SJSA1 (cell line): ENCODE results near the gene PERP. TPM values are rescaled to one million over a fixed set of nuclear protein-coding genes. Genes with fewer than 3 reads are reported as not detected.

Experiments used
- DNase-seq, 2 experiments: peaks; one replicate each; pipeline ENCODE4 v3.0.0-alpha.2; 2015 to 2020; ENCODE audit warnings: low spot score in 2 of 2, low read depth in 1 of 2
- H3K27ac ChIP-seq: fragments of 250-450 bp; sonication (Bioruptor Pico); 2 replicates; pipeline ENCODE4 v1.5.1; 2020; ENCODE audit warnings: mild to moderate bottlenecking, moderate library complexity
- H3K27me3 ChIP-seq: fragments of 250-450 bp; sonication (Bioruptor Pico); replicated peaks from 2 replicates; pipeline ENCODE4 v1.5.1; 2020; ENCODE audit warnings: mild to moderate bottlenecking, moderate library complexity
- H3K36me3 ChIP-seq: fragments of 250-450 bp; sonication (Bioruptor Pico); 2 replicates; pipeline ENCODE4 v1.5.1; 2020; ENCODE audit warnings: mild to moderate bottlenecking
- H3K4me1 ChIP-seq: fragments of 250-450 bp; sonication (Bioruptor Pico); replicated peaks from 2 replicates; pipeline ENCODE4 v1.6.1; 2021; ENCODE audit warnings: mild to moderate bottlenecking
- H3K4me3 ChIP-seq: fragments of 250-450 bp; sonication (Bioruptor Pico); 2 replicates; pipeline ENCODE4 v1.5.1; 2020; ENCODE audit warnings: mild to moderate bottlenecking
- H3K9me3 ChIP-seq: fragments of 250-450 bp; sonication (Bioruptor Pico); replicated peaks from 2 replicates; pipeline ENCODE4 v1.5.1; 2020; ENCODE audit warnings: mild to moderate bottlenecking
- total RNA-seq: library from RNA; depleted of rRNA; stranded (reverse); fragments of >200 nt; shearing (Covaris generic); gene quantifications from 2 replicates; pipeline ENCODE4 v1.2.3, GENCODE V29; 2014; rRNA removed

The PERP gene
- total RNA-seq, 1 experiment from 2014 or later, result 42.4 TPM

GRCh38 chr6:138063726-138064125, 43.5 kb downstream of the PERP start:
- Histone ChIP-seq H3K27ac (no peak overlapping the region), H3K27me3 (peaks cover 8% of the 10 kb centered on the region; the same call in 1 of the 2 replicates), H3K4me1 (no peaks in the 10 kb centered on the region), H3K36me3 (no peaks in the 10 kb centered on the region), H3K4me3 (no peak overlapping the region), H3K9me3 (no peaks in the 10 kb centered on the region)
- no peak for DNase-seq

GRCh38 chr6:138054982-138055381, 52.2 kb downstream of the PERP start:
- H3K27ac ChIP-seq, result no peak overlapping the region
- DNase-seq, result no peak
- H3K4me3 ChIP-seq, result no peak overlapping the region

DNA sequence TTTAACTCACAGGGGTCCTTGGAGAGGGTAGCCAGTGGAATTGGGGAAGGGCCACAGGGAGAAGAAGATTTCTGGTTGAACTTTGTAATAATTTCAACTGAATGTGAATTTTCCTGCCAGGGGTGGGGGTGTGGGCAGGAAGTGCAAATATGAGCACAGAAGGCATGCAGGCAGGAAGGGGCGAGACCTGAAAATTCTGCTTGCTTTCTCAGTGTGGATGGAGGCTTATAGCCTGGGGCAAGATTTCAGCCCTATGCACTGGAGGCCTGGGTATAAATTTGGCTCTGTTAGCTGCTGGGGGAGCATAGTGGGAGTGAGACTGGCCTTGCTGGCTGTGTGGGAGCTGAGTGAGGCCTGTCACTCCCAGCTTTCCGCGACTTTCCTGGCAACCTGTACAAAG, 54.4 kb downstream of the PERP start:
- no peaks in the 10 kb centered on the region for H3K9me3 ChIP-seq
- no peak overlapping the region for H3K4me3 ChIP-seq
- H3K36me3 ChIP-seq, result no peaks in the 10 kb centered on the region
- no peaks in the 10 kb centered on the region for H3K27me3 ChIP-seq
- no peak overlapping the region for H3K27ac ChIP-seq
- no peak for DNase-seq
- H3K4me1 ChIP-seq, result no peaks in the 10 kb centered on the region

More at GRCh38 chr6:138054982-138055381, 52.2 kb downstream of the PERP start:
- H3K4me1 ChIP-seq, result no peaks in the 10 kb centered on the region
- H3K9me3 ChIP-seq, result no peaks in the 10 kb centered on the region
- H3K36me3 ChIP-seq, result no peaks in the 10 kb centered on the region
- H3K27me3 ChIP-seq, result no peaks in the 10 kb centered on the region

GRCh38 chr6:138044972-138045371, 62.2 kb downstream of the PERP start:
- no peak overlapping the region for H3K4me3 ChIP-seq
- no peak for DNase-seq

DNA sequence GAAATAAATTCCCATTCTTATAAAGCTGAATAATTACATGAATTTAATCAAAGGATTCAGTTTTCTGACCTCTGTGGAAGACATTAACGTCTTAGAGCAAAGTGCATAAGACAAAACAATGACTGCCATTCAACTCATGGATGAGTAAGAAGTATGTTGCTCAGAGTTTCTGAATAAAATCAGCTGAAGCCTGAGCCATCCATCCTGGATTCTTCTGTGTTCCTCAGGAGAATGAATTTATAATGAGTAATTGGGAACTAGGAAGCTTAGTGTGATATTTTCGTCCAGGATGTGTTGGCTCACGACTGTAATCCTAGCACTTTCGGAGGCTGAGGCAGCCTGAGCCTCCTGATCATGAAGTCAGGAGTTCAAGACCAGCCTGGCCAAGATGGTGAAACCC, 62.8 kb downstream of the PERP start:
- Histone ChIP-seq H3K9me3 (no peaks in the 10 kb centered on the region), H3K27me3 (no peaks in the 10 kb centered on the region), H3K4me1 (no peaks in the 10 kb centered on the region), H3K27ac (no peak overlapping the region), H3K36me3 (no peaks in the 10 kb centered on the region), H3K4me3 (no peak overlapping the region)
- DNase-seq, result no peak

More at GRCh38 chr6:138044972-138045371, 62.2 kb downstream of the PERP start:
- Histone ChIP-seq H3K27ac (no peak overlapping the region), H3K9me3 (no peaks in the 10 kb centered on the region), H3K36me3 (no peaks in the 10 kb centered on the region), H3K4me1 (no peaks in the 10 kb centered on the region), H3K27me3 (no peaks in the 10 kb centered on the region)

Other genes with a start within 250 kb of the PERP start
- 7.8 and 12.2 TPM in 2 replicates for gene TNFAIP3, start 240.2 kb downstream of the PERP start, total RNA-seq
- not detected in 2 replicates for gene ARFGEF3, start 54.5 kb upstream of the PERP start, total RNA-seq
- gene PBOV1, start 111.1 kb upstream of the PERP start, total RNA-seq, result not detected in 2 replicates